Activated CD8-positive, alpha-beta memory T cell treated with anti-CD3 and anti-CD28 coated beads, Interleukin-2, amount 50 U/mL, for 1 hour (primary cell): Measurements from ENCODE around the gene PCOLCE2.

Source experiments
- DNase-seq: peaks from one replicate; pipeline ENCODE4 v3.0.0-alpha.2; 2020; ENCODE audit errors: extremely low read depth

The PCOLCE2 gene, protein sequence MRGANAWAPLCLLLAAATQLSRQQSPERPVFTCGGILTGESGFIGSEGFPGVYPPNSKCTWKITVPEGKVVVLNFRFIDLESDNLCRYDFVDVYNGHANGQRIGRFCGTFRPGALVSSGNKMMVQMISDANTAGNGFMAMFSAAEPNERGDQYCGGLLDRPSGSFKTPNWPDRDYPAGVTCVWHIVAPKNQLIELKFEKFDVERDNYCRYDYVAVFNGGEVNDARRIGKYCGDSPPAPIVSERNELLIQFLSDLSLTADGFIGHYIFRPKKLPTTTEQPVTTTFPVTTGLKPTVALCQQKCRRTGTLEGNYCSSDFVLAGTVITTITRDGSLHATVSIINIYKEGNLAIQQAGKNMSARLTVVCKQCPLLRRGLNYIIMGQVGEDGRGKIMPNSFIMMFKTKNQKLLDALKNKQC

DNA sequence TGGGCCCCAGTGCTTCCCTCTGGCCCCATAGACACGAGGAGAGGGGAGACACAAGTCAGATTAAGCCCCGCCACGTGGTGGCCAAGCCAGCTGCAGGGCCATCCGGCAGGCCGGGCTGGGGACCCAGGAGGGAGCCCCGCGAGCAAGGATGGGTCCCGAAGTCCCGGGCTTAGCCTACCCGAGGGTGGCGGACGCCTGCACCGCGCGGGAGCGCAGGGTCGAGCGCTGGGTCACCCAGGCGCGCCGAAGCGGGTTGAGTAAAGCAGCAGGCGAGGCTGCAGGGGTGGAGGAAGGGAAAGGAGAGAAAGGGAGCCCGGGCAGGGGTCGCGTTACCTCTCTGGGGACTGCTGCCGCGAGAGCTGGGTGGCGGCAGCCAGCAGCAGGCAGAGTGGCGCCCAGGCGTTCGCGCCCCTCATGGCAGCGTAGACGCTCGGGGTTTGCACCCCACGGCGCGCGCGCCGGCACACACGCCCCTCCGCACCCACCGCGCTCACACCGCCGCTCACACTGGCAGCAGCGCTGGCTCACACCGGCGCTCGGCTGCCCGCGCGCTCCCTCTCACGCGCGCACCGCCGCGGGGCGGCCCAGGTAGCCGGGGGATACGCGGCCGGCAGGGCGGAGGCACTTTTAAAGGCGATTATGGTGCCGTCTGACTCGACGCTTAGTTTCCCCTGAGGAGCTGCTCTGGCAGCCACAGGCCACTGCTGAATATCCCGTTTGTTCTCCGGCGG lies at the start of gene PCOLCE2:
PCOLCE2 (minus strand) TSS at position 603 of the 731 bp plus-strand sequence; CDS start at position 416, 187 bp downstream.
- DNase-seq, result no peak

DNA sequence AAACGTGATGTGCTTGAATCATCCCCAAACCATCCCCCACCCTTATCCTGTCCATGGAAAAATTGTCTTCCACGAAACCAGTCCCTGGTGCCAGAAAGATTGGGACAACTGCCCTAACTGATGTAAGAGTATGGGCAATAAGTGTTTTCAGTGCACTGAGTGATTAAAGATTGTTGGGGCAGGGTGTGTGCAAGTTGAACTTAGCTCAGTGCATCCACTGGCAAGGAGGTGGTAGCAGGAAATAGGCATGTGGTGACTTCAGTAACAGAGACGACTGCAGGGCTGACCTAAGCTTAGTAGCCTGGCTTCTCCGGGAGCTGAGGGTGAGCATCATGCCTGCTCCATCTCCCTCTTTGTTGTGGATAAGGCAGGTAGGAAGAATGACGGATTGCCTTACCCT lies 47.1 kb upstream of the PCOLCE2 start:
- DNase-seq, result no peak

DNA sequence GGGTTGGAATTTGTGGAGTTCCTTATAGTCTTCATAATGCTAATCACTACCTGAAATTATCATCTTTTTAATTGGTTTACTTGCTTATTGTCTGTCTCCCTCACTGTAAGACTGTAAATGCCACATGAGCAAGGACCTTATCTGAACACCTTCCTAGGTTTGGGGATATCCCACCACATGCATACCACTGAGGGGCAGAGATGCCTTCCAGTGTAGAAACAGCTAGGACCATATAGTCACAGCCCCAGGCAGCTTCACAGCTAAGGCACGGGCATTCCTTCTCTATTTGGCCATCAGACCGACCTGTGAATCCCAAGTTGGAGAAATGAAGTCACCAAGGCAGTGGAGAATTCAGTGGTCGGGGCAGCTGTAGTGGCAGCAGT lies 46.0 kb upstream of the PCOLCE2 start:
- no peak for DNase-seq

DNA sequence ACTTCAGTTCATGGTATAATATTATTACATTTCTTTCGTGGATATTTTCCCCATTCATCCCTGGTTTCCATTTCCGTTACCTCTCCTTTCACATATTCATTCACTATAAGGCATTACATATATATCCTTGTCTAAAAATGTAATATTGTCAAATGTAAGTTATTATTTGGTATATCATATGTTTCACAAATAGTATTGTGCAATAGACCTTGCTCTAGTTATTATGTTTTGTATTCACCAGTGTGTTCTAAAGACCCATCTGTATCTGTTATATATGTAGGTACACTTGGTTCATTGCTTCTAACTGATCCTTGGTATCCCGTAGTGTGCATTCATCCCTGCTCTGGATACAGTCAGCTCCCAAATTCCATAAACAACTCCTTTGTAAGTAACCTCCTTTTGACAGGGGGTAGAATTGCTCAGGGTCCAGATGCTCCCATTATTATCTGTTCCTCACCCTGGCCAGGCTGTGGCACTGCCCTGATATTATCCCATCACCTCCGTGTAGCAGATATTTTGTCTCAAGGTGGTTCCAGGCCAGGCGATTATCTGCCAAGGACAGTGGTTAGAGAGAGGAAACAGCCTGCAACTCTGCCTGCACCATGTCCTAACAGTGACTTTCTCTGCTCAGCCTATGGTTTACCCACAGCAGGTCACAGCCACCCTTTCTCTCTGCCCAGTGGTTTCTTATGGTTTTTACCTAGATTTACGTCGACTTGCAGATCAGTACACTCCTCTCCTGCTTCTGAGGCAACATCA lies 45.4 kb upstream of the PCOLCE2 start:
- no peak for DNase-seq

DNA sequence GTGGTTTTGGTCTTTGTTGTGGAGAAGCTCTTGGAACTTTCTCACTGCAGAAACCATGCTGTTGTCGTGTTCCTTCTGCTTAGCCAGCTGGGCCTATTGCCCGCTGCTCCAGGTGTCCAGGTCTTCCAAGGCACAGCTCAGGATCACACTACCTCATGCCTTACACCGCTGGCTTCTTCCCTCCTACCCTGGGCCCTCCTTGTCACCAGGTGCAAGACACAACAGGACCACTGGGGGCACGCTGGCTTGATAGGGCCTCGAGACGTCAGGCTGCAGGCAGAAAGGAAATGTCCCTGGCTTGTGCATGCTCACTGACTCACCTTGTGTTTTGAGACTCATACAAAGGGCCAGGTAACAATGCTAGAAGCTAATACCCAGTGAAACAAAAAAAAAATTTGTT lies 42.3 kb upstream of the PCOLCE2 start:
- DNase-seq, result no peak

DNA sequence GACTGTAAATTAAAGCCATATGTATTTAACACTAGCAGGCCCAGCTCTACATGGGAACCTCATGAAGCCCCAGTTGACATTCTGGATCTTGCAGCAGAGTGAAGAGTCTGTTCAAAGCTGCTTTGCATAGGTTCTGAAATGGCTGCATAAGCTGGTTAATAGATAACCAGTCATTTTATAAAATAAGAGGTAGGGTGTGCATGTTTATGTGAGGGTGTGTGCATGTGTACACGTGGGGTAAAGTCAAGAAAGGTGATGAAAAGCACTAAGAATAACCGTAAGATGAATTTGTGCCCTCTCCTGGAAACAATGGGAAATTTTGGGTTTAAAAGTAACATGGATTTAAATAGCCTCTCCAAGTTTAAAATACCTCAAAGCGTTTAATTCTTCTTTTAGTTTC lies 41.6 kb upstream of the PCOLCE2 start:
- DNase-seq, result no peak

DNA sequence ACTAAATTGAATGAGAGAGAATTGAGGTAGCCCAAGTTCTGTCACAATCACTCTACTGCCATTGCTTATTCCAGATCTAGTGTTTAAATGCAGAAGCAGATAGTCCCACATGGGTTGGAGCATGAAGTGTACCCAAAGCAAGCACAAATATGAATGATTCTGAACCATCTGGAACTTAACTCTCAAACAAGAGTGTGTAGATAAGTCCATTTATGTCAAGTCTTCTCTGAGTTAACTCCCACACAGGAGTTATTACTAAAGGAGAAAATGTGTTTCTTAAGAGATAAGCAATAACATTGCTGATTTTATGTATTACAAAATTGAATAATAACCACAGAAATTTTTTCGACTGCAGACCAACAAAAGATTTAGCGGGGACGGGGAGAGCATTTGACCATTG lies 41.0 kb upstream of the PCOLCE2 start:
- no peak for DNase-seq

DNA sequence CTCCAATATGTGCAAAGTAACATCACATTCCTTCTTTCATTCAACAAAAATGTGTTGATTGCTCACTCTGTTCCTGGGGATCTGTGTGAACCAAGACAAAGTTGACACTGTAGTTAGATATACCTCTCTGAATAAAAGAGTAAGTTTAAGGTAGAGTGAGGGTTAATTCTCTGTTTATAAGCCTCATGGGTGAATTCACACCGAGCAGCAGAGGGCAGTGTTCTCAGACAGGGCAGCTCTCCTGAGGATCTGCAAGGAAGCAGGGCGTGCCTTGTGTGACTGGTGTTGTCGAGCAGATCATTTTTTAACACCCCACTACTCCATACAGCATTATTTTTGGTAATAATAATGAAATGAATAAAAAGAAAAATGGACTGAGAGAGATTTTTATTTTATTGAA lies 40.2 kb upstream of the PCOLCE2 start:
- DNase-seq, result no peak

DNA sequence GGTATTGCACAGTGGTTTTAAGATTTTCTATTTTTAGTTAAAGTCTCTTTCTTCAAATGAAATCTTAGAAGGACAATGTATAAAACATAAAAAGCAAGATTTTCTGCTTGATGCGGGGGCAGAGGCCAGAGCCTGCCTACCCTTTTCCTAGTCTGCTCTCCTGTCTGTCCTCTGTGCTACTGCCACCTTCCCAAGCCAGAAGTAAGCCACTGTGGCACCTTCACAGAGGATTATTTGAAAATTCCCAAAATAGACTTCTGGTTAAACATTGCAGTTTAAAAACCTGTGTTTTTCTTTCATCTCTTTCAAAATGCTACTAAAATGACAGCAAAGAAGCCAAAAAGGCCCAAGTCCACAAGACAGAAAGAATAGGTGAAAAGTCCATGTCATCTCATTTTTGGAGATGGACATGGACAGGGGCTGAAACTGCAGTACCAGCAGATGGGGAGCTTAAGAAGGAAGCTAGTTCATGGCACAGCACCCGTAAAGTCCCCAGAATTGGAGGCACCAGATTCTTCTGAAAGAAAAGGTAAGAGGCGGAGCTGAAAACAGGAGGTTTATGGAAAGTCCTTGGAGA lies 37.6 kb upstream of the PCOLCE2 start:
- DNase-seq, result no peak

DNA sequence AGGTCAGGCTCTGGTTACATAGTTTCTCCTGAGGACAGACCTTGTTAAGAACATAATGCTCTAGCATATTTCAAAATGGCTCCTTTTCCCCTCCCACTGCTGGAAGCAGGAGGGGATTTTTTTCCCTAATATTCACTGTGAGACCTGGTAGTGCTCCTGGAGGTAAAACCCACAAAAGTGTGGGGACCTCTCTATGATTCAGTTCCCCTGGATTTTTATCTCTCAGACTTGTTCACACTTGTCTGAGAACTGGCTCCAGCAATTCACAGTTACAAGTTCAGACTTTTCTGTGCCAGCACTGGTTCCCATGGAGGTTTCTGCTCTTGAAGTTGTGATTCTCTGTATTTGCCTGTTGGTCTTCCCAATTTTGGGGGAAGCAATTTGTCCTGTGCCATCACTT lies 36.3 kb upstream of the PCOLCE2 start:
- no peak for DNase-seq

DNA sequence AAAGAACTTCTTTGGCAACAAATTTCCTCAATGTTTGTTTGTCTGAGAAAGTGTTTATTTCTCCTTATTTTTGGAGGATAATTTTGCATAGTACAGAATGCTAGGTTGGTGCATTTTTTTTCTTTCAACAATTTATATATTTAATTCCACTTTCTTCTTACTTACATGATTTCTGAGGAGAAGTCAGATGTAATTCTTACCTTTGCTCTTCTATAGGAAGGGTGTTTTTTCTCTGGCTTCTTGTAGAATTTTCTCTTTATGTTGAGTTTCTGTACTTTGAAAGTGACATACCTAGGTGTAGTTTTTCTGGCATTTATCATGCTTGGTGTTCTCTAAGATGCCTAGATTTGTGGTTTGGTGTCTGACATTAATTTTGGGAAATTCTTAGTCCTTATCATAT lies 34.8 kb upstream of the PCOLCE2 start:
- DNase-seq, result no peak

DNA sequence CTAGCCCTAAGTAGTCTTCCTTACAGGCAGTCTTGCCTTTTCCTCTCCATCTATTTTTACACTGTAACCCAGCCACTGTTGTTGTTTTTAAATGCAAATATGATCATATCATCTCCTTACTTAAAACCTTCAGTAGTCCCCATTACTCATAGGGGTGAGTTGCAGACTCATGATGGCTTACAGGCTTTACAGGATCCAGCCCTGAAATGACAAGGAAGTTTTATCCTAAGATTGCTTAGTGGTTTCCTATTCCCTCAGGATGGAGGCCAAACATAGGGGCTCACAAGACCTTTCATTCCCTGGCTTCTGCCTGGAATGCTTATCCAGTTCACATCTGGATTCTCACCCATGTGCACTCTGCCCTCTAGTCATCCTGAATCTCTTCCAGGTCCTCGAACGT lies 27.7 kb upstream of the PCOLCE2 start:
- DNase-seq, result no peak

DNA sequence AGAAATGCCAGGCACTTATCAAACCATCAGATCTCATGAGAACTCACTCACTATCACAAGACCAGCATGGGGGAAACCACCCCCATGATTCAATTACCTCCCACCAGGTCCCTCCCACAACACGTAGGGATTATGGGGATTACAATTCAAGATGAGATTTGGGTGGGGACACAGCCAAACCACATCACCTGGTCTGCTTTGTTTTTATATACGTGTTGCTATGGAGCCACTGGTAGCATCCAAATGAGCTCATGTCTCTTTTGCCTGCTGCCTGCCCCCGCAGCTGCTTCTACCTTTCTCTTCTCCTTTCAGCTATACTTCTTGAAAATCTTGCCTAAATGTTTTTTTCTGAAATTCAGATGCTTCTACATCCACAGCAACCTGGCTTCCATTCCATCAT lies 26.8 kb upstream of the PCOLCE2 start:
- no peak for DNase-seq

DNA sequence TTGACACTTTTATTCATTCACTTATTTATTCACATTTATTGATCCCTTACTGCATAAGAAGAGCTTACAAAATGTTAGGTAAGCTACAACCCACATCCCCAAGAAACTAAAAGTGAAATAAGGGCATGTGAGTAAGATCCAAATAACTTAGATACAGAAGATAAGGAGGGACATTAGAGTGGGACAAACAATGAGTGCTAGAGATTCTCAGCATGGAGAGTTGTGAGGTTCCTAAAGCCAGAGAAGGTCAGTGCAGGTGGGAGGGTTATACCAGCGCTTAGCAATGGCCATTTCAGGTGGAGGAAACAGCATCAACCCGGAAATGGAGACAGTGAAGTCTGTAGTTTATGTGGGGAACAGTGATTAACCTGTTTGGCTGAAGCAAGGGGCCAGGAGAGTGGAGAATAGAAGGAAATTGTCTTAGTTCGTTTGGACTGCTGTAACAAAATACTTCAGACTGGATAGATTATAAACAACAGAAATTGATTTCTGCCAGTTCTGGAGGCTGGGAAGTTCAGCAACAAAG lies 25.5 kb upstream of the PCOLCE2 start:
- no peak for DNase-seq

DNA sequence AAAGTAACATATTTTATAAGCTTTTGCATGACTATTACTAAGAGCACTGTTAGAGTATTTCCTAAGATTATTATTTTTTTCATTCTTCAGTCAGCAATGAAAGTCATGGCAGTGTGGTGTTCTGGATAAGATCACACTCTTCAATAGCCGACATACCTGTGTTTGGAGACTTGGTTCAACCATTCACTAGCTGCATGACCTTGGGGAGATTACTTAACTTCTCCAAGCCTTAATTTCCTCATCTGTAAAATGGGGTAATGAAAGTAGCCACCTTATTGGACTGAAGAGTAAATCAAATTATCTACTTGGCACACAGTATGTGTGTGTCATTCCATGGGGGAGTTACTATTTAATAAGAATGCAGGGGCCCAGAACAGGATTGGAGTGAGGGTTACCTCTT lies 24.5 kb upstream of the PCOLCE2 start:
- no peak for DNase-seq

DNA sequence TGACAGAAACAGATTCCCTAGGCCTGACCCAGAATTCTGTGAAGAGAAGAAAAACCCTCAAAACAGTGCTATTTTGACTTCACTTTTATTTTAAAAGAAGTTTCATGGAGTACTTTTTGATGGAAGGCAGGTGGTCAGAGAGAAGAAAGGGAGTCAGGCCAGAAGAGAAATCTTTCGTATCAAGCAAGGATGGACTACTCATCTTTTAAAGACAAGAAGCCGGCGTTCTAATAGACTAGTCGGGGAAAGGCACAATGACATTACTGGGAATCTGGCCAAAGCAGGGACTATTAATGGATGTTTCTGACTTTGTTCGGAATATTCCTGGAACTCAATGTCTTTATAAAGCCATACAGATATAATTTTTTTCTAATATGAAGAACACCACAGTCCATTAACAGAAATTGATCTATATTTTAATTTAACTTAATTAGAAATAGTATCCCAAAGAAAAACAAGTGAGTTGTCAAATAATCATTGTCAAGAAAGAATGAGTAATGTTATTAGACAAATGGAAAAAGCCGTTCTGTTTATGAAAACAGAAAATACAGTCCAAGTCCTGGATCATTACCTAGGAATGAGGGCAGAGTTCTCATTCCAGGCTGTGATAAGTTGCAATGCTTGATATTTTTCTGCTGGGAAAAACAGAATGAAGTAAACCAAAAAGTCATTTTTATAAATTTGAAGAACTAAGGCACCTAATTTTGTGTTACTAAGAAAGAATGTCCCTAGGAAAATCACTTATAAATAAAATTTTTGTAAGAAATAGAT lies 23.7 kb upstream of the PCOLCE2 start:
- DNase-seq, result no peak

DNA sequence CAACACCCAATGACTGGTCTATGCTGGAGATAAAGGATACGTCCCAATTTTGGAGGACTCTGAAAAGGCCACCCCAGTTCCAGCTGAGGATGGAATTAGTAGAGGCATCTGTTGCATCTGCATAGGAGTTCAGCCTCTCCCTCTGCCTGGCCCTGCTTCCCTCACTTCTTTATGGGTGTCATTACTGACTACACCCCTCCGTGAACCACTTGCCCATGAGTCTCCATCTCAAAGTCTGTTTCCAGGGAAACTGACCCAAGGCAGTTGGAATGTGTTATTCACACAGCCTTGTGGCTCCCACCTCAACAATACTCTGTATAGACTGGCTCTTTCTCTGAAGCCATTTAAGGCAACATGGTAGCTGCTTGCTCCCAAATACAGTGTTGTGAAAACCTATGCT lies 21.4 kb upstream of the PCOLCE2 start:
- no peak for DNase-seq

DNA sequence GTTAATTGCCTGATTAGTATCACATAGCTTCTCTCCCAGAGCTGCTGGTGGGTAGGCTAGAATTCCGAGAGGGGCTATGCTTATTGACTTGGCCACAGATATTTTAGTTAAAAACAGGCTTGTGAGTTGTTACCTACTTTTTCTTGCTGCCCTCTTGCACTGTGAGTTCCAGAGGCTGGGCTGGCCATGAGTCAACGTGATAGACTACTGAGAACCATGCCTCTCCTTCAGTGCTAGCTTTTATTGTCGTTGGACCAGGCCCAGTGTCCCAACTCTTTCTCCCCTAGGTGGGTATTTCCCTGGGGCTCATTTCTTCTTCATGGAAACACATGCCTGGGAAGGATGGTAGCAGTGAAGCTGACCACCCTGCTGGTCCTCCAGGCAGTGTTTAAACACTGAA lies 20.4 kb upstream of the PCOLCE2 start:
- no peak for DNase-seq

DNA sequence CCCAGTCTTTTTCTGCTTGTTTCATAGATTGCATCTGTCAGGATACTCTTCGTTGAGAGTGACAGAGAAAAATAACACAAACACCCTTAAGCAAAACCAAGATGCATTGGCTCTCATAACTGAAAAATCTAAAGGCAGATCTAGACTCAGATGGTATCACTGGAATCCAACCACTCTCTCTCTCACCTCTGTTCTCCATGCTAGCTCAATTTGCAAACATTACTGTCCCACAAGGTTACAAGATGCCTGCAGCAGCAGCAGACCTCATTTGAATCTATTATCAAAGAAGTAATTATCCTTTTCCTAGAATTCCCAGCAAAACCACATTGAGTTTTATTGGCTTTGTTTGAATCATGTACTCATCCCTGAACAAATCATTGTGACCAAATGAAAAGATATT lies 19.1 kb upstream of the PCOLCE2 start:
- DNase-seq, result no peak

DNA sequence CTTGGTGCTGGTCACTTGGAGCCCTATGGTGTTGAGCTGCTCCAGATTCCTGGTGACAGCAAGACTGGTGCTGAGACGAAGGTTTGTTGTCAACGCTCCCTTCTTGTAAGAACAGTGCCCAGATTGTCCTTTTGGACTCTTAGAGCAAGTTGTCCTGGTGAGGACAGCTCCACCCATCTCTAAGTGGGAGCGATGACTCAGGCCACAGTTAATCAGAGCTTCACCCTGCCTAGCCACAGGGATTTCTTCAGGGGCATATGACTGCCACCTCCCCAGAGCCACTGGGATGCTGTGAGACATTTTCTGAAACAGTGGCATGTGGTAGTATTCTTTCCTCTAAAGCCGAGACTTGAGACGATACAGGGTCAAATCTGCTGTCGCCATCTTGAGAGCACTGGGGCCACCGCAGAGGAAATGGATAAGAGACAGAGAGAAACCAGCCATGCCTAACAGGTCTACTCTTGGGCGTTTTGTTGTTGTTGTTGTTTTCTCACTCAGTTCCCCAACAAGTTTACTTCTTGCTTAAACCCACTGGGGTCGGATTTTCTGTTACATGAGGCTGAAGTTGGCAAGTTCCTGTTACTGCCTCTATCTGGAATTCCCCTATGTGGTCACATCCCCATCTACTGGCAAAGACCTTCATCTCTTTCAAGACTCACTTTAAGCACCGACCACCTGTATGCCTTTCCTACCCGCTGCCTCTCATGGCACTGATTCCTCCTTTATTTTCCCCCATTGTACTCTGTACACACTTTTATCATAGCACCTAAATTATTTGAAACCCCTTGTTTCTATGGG lies 16.0 kb upstream of the PCOLCE2 start:
- no peak for DNase-seq
